HEK293 (cell line): ENCODE measurements around the gene MED6.

ENCODE experiments used
- CTCF ChIA-PET: fragments of 350-600 bp; formaldehyde crosslinking; extraction: SDS; loops from one replicate; lab custom pipeline; 2021; ENCODE audit warnings: antibody characterized with exemption; lab: Yijun Ruan, JAX
- POLR2A ChIA-PET: fragments of 300-600 bp; formaldehyde crosslinking; extraction: SDS; loops from one replicate; lab custom pipeline; 2020; ENCODE audit warnings: antibody characterized with exemption, inconsistent platforms; lab: Yijun Ruan, JAX
- H3K27ac ChIP-seq: fragments of 200-500 bp; sonication (Bioruptor generic); 2 replicates; pipeline ENCODE4 v1.5.1; 2014; ENCODE audit warnings: low read depth, low read length, control low read depth, inconsistent platforms; ENCODE audit errors: extremely low read depth
- H3K36me3 ChIP-seq, 2 experiments: fragments of 200-500 bp in 1 of 2; sonication (Bioruptor generic) in 1 of 2; 1 replicate in 1 of 2; 2 replicates in 1 of 2; pipeline ENCODE4 v1.5.1; 2014 to 2017; ENCODE audit warnings: inconsistent platforms in 2 of 2, low read length in 2 of 2; ENCODE audit not compliant: control insufficient read depth in 2 of 2, insufficient read depth in 1 of 2
- H3K4me1 ChIP-seq: fragments of 200-500 bp; sonication (Bioruptor generic); 2 replicates; pipeline ENCODE4 v1.5.1; 2014; ENCODE audit warnings: mild to moderate bottlenecking, low read length, inconsistent platforms; ENCODE audit not compliant: control insufficient read depth, insufficient read depth
- H3K4me3 ChIP-seq: 2 replicates; pipeline ENCODE4 v1.5.1; 2011; ENCODE audit warnings: low read depth, mild to moderate bottlenecking, control low read depth, low read length, moderate library complexity
- H3K9me3 ChIP-seq: fragments of 200-500 bp; sonication (Bioruptor generic); 2 replicates; pipeline ENCODE4 v1.5.1; 2014; ENCODE audit warnings: low read depth, low read length, inconsistent platforms; ENCODE audit not compliant: control insufficient read depth, insufficient read depth
- HOXA7 ChIP-seq: sonication (generic); formaldehyde crosslinking; IDR thresholded peaks from 2 replicates; pipeline ENCODE4 v1.8.1; 2022; ENCODE audit warnings: missing genetic modification reagents, borderline replicate concordance
- HOXC10 ChIP-seq: sonication (generic); formaldehyde crosslinking; IDR thresholded peaks from 2 replicates; pipeline ENCODE4 v1.8.1; 2023; ENCODE audit warnings: mild to moderate bottlenecking, missing genetic modification reagents
- MYNN ChIP-seq: fragments of 450-650 bp; formaldehyde crosslinking; IDR thresholded peaks from 2 replicates; pipeline ENCODE4 v1.5.1; 2016; ENCODE audit warnings: missing biosample characterization, missing genetic modification characterization, borderline replicate concordance
- SP3 ChIP-seq: fragments of 450-650 bp; formaldehyde crosslinking; IDR thresholded peaks from 2 replicates; pipeline ENCODE4 v1.5.1; 2016; ENCODE audit warnings: missing biosample characterization, missing genetic modification characterization
- TRIM28 ChIP-seq: IDR thresholded peaks from 2 replicates; pipeline ENCODE4 v1.6.1; 2011; ENCODE audit warnings: low read length, control low read depth, borderline replicate concordance
- YY2 ChIP-seq: fragments of 450-650 bp; formaldehyde crosslinking; IDR thresholded peaks from 2 replicates; pipeline ENCODE4 v1.5.1; 2016; ENCODE audit warnings: missing biosample characterization, missing genetic modification characterization
- ZBTB1 ChIP-seq: fragments of 450-650 bp; formaldehyde crosslinking; IDR thresholded peaks from 2 replicates; pipeline ENCODE4 v1.5.1; 2016; ENCODE audit warnings: missing biosample characterization, missing genetic modification characterization
- ZBTB7A ChIP-seq: fragments of 450-650 bp; formaldehyde crosslinking; IDR thresholded peaks from 2 replicates; pipeline ENCODE4 v1.5.1; 2016; ENCODE audit warnings: low read depth, missing biosample characterization, missing genetic modification characterization
- ZBTB8A ChIP-seq: fragments of 450-650 bp; formaldehyde crosslinking; IDR thresholded peaks from 2 replicates; pipeline ENCODE4 v1.5.1; 2016; ENCODE audit warnings: missing biosample characterization, missing genetic modification characterization
- ZFP69B ChIP-seq: fragments of 450-650 bp; formaldehyde crosslinking; IDR thresholded peaks from 2 replicates; pipeline ENCODE4 v1.5.1; 2016; ENCODE audit warnings: missing biosample characterization, missing genetic modification characterization
- ZNF155 ChIP-seq: fragments of 450-650 bp; formaldehyde crosslinking; IDR thresholded peaks from 2 replicates; pipeline ENCODE4 v1.5.1; 2016; ENCODE audit warnings: missing biosample characterization, missing genetic modification characterization
- ZNF19 ChIP-seq: fragments of 450-650 bp; formaldehyde crosslinking; IDR thresholded peaks from 2 replicates; pipeline ENCODE4; 2016; ENCODE audit warnings: missing biosample characterization, missing genetic modification characterization, low read depth
- ZNF341 ChIP-seq: fragments of 450-650 bp; formaldehyde crosslinking; IDR thresholded peaks from 2 replicates; pipeline ENCODE4; 2016; ENCODE audit warnings: low read depth, missing biosample characterization, missing genetic modification characterization
- ZNF433 ChIP-seq: fragments of 450-650 bp; formaldehyde crosslinking; IDR thresholded peaks from 2 replicates; pipeline ENCODE4 v1.5.1; 2016; ENCODE audit warnings: missing biosample characterization, missing genetic modification characterization, low read depth
- ZNF501 ChIP-seq: fragments of 450-650 bp; formaldehyde crosslinking; IDR thresholded peaks from 2 replicates; pipeline ENCODE4 v1.5.1; 2016; ENCODE audit warnings: missing biosample characterization, missing genetic modification characterization
- ZNF510 ChIP-seq: fragments of 450-650 bp; formaldehyde crosslinking; IDR thresholded peaks from 2 replicates; pipeline ENCODE4 v1.5.1; 2018; ENCODE audit warnings: mild to moderate bottlenecking, missing genetic modification characterization, missing biosample characterization; ENCODE audit not compliant: insufficient replicate concordance
- ZNF544 ChIP-seq: fragments of 450-650 bp; formaldehyde crosslinking; IDR thresholded peaks from 2 replicates; pipeline ENCODE4 v1.5.0; 2017; ENCODE audit warnings: missing biosample characterization, missing genetic modification characterization
- ZNF548 ChIP-seq: fragments of 450-650 bp; formaldehyde crosslinking; IDR thresholded peaks from 2 replicates; pipeline ENCODE4 v1.5.1; 2016; ENCODE audit warnings: missing biosample characterization, missing genetic modification characterization
- ZNF600 ChIP-seq: fragments of 450-650 bp; formaldehyde crosslinking; IDR thresholded peaks from 2 replicates; pipeline ENCODE4 v1.5.1; 2016; ENCODE audit warnings: missing biosample characterization, missing genetic modification characterization
- ZNF626 ChIP-seq: fragments of 450-650 bp; sonication (Bioruptor Pico); formaldehyde crosslinking; IDR thresholded peaks from 2 replicates; pipeline ENCODE4 v1.5.1; 2018; ENCODE audit warnings: missing biosample characterization, missing genetic modification characterization, inconsistent platforms
- ZNF629 ChIP-seq: fragments of 450-650 bp; formaldehyde crosslinking; IDR thresholded peaks from 2 replicates; pipeline ENCODE4 v1.5.1; 2017; ENCODE audit warnings: missing biosample characterization, missing genetic modification characterization
- ZNF747 ChIP-seq: fragments of 450-650 bp; formaldehyde crosslinking; IDR thresholded peaks from 2 replicates; pipeline ENCODE4 v1.5.1; 2016; ENCODE audit warnings: missing biosample characterization, missing genetic modification characterization
- ZNF776 ChIP-seq: fragments of 450-650 bp; formaldehyde crosslinking; IDR thresholded peaks from 2 replicates; pipeline ENCODE4 v1.5.0; 2017; ENCODE audit warnings: missing biosample characterization, missing genetic modification characterization, borderline replicate concordance
- ZNF792 ChIP-seq: fragments of 450-650 bp; formaldehyde crosslinking; IDR thresholded peaks from 2 replicates; pipeline ENCODE4 v1.5.1; 2016; ENCODE audit warnings: missing biosample characterization, missing genetic modification characterization
- ZNF830 ChIP-seq: fragments of 450-650 bp; IDR thresholded peaks from 2 replicates; pipeline ENCODE4 v1.5.0; 2018; ENCODE audit warnings: missing biosample characterization, missing genetic modification characterization, low read depth, mild to moderate bottlenecking, moderate library complexity
- ZNF837 ChIP-seq: fragments of 450-650 bp; formaldehyde crosslinking; IDR thresholded peaks from 2 replicates; pipeline ENCODE4 v1.5.1; 2016; ENCODE audit warnings: missing biosample characterization, missing genetic modification characterization
- TF ChIP-seq, protein P1 (sequence below): fragments of 450-650 bp; formaldehyde crosslinking; IDR thresholded peaks from 2 replicates; pipeline ENCODE4 v1.5.1; 2016; ENCODE audit warnings: missing biosample characterization, missing genetic modification characterization
- TF ChIP-seq, protein P2 (sequence below): fragments of 450-650 bp; formaldehyde crosslinking; IDR thresholded peaks from 2 replicates; pipeline ENCODE4 v1.5.1; 2017; ENCODE audit warnings: missing biosample characterization, missing genetic modification characterization
- TF ChIP-seq, protein P3 (sequence below): fragments of 450-650 bp; formaldehyde crosslinking; IDR thresholded peaks from 2 replicates; pipeline ENCODE4 v1.5.1; 2016; ENCODE audit warnings: missing biosample characterization, missing genetic modification characterization, low read depth

MED6 gene

DNA sequence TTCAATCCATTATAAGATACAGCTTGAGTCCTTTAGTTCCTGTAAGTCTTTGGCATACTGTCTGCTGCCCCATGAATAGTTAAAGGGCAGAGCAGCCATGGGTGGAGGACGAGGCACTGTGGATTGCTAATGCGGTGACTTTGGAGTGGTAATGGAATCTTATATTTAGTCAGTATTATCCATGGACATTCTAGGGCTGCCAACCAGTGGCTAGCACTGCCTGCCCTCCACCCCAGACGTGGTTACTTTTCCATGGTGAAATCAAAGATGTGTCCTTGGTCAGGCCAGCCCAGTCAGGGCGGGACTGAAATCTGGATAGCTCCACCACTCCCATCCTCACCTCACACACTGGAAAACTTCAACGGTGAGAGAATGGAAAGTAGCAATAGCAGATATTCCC, 43.5 kb upstream of the MED6 start:
- POLR2A ChIA-PET: no interaction called here
- H3K9me3 ChIP-seq: no peaks in the 10 kb centered on the region
- TF ChIP-seq ZNF548 (tag by site-specific recombination): no peak
- no peak for TF ChIP-seq ZNF510
- TF ChIP-seq ZNF19: no peak
- no peak for TF ChIP-seq ZFP69B (tag by site-specific recombination)
- TF ChIP-seq MYNN (tag by site-specific recombination): no peak
- no peak for TF ChIP-seq ZNF747
- no peak for TF ChIP-seq ZNF544 (tag by site-specific recombination)
- TF ChIP-seq TRIM28: no peak
- TF ChIP-seq ZNF626 (tag by site-specific recombination): no peak
- TF ChIP-seq, protein P1, sequence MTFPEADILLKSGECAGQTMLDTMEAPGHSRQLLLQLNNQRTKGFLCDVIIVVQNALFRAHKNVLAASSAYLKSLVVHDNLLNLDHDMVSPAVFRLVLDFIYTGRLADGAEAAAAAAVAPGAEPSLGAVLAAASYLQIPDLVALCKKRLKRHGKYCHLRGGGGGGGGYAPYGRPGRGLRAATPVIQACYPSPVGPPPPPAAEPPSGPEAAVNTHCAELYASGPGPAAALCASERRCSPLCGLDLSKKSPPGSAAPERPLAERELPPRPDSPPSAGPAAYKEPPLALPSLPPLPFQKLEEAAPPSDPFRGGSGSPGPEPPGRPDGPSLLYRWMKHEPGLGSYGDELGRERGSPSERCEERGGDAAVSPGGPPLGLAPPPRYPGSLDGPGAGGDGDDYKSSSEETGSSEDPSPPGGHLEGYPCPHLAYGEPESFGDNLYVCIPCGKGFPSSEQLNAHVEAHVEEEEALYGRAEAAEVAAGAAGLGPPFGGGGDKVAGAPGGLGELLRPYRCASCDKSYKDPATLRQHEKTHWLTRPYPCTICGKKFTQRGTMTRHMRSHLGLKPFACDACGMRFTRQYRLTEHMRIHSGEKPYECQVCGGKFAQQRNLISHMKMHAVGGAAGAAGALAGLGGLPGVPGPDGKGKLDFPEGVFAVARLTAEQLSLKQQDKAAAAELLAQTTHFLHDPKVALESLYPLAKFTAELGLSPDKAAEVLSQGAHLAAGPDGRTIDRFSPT (tag by site-specific recombination): no peak
- no peak for TF ChIP-seq ZNF629
- TF ChIP-seq HOXC10: no peak
- TF ChIP-seq HOXA7 (CRISPR knock-in tag): no peak
- no peak for TF ChIP-seq ZNF155 (tag by site-specific recombination)
- TF ChIP-seq, protein P2, sequence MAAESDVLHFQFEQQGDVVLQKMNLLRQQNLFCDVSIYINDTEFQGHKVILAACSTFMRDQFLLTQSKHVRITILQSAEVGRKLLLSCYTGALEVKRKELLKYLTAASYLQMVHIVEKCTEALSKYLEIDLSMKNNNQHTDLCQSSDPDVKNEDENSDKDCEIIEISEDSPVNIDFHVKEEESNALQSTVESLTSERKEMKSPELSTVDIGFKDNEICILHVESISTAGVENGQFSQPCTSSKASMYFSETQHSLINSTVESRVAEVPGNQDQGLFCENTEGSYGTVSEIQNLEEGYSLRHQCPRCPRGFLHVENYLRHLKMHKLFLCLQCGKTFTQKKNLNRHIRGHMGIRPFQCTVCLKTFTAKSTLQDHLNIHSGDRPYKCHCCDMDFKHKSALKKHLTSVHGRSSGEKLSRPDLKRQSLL: no peak
- no peak for TF ChIP-seq ZNF600 (tag by site-specific recombination)
- TF ChIP-seq ZBTB8A (tag by site-specific recombination): no peak
- TF ChIP-seq ZNF837 (tag by site-specific recombination): no peak
- no peak for TF ChIP-seq ZNF341 (tag by site-specific recombination)
- TF ChIP-seq, all 188 proteins: peak for 0
- CTCF ChIA-PET: no interaction called here
- H3K27ac ChIP-seq: no peak overlapping the region
- H3K4me1 ChIP-seq: peaks cover 9% of the 10 kb centered on the region; the same call in 1 of the 2 replicates
- H3K4me3 ChIP-seq: no peak overlapping the region
- no peaks in the 10 kb centered on the region for H3K36me3 ChIP-seq

DNA sequence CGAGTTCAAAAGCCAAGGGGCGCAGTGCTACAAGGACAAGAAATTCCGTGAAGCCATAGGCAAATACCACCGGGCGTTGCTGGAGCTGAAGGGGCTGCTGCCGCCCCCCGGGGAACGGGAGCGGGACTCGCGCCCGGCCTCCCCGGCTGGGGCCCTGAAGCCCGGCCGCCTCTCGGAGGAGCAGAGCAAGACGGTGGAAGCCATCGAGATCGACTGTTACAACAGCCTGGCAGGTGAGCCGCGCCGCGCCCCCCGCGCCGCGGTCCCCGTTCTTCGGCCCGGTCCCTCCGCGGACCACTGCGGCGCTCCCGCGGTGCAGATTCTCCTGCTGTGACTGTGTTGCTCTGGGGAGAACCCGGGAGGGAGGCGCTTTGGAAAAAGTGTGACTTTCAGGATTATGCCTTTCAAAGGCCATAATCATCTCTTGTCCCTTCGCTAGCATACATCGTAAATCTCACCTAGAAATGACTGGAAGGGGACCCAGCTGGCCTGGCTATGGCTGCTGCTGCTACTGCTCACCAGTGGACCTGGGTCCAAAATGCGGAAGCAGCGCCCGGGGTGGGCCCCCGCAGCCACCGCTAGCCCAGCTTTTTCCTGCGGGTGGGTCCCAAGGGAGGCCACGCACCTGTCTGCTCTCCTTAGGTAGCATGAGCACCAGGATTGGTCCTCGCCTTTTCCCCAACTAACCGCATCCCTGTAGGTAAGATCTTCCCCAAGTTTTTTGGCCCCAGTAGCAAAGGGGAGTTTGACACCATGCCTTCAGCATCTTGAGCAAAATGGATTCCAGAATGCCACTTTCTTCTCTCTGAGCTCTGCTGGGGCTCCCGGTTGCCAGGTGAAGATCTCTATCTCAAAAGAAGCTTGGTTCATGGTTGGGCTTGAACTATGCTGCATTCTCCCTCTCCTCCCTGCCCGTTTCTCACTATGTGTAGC, 42.1 kb upstream of the MED6 start:
- Histone ChIP-seq H3K27ac (peak overlapping the region; percentile 74; the same call in 1 of the 2 replicates), H3K9me3 (no peaks in the 10 kb centered on the region), H3K36me3 (no peaks in the 10 kb centered on the region), H3K4me1 (peaks cover 9% of the 10 kb centered on the region; the same call in 1 of the 2 replicates), H3K4me3 (peak overlapping the region; percentile 71)
- POLR2A ChIA-PET: interaction anchor here (1.3 to 1.8 kb wide), 2 partner anchors 23 to 167 kb away, joined by 3 to 6 read pairs; partner anchors contain the start of gene MAP3K9
- CTCF ChIA-PET: no interaction called here
- TF ChIP-seq ZBTB7A (tag by site-specific recombination) (no peak), ZBTB1 (tag by site-specific recombination) (no peak), ZNF747 (no peak), SP3 (tag by site-specific recombination) (no peak), ZNF792 (tag by site-specific recombination) (no peak), ZNF501 (tag by site-specific recombination) (no peak), ZFP69B (tag by site-specific recombination) (peak; percentile 87), ZNF776 (tag by site-specific recombination) (no peak), YY2 (tag by site-specific recombination) (no peak), ZNF830 (tag by site-specific recombination) (no peak), ZNF433 (tag by site-specific recombination) (no peak), HOXA7 (CRISPR knock-in tag) (no peak)
- TF ChIP-seq, protein P3, sequence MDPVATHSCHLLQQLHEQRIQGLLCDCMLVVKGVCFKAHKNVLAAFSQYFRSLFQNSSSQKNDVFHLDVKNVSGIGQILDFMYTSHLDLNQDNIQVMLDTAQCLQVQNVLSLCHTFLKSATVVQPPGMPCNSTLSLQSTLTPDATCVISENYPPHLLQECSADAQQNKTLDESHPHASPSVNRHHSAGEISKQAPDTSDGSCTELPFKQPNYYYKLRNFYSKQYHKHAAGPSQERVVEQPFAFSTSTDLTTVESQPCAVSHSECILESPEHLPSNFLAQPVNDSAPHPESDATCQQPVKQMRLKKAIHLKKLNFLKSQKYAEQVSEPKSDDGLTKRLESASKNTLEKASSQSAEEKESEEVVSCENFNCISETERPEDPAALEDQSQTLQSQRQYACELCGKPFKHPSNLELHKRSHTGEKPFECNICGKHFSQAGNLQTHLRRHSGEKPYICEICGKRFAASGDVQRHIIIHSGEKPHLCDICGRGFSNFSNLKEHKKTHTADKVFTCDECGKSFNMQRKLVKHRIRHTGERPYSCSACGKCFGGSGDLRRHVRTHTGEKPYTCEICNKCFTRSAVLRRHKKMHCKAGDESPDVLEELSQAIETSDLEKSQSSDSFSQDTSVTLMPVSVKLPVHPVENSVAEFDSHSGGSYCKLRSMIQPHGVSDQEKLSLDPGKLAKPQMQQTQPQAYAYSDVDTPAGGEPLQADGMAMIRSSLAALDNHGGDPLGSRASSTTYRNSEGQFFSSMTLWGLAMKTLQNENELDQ (tag by site-specific recombination): no peak
